8988T (cell line): ENCODE measurements around the gene ZBTB43.
"Not testable (repeated sequence)": the region's sequence is repeated elsewhere in the genome, so short reads cannot be mapped to it uniquely, and the experiment has no call there.

Source experiments
- DNase-seq: peaks from one replicate; pipeline ENCODE4 v3.0.0; 2011

Gene ZBTB43

GRCh38 chr9:126804696-126805553 is at the start of gene ZBTB43:
Gene ZBTB43 (plus strand): TSS chr9:126805040. CDS start chr9:126832510, 27,470 bp downstream.
- peak; percentile 75 for DNase-seq

GRCh38 chr9:126755317-126755875 is 49.4 kb upstream of the ZBTB43 start:
- DNase-seq, result no peak

- DNase-seq, result no peak
These were observed 48.6 kb upstream of the ZBTB43 start for GRCh38 chr9:126756238-126756637.

GRCh38 chr9:126756876-126757415 is 47.9 kb upstream of the ZBTB43 start:
- no peak for DNase-seq

- no peak for DNase-seq
These were observed 45.8 kb upstream of the ZBTB43 start for GRCh38 chr9:126758916-126759585.

- DNase-seq, result no peak
These were observed 43.6 kb upstream of the ZBTB43 start for GRCh38 chr9:126761274-126761673.

- DNase-seq, result no peak
These were observed 41.6 kb upstream of the ZBTB43 start for GRCh38 chr9:126763130-126763764.

GRCh38 chr9:126773004-126773607 is 31.7 kb upstream of the ZBTB43 start:
- DNase-seq, result no peak

- DNase-seq, result no peak
These were observed 28.9 kb upstream of the ZBTB43 start for GRCh38 chr9:126775926-126776325.

GRCh38 chr9:126777733-126778132 is 27.1 kb upstream of the ZBTB43 start:
- DNase-seq, result peak; percentile 71

- DNase-seq, result no peak
These were observed 26.7 kb upstream of the ZBTB43 start for GRCh38 chr9:126778141-126778540.

- DNase-seq, result not testable (repeated sequence)
These were observed 26.1 kb upstream of the ZBTB43 start for GRCh38 chr9:126778696-126779095.

GRCh38 chr9:126781186-126782052 is 23.4 kb upstream of the ZBTB43 start:
- peak; percentile 77 for DNase-seq

- DNase-seq, result no peak
These were observed 22.8 kb upstream of the ZBTB43 start for GRCh38 chr9:126782053-126782388.

- DNase-seq, result no peak
These were observed 20.9 kb upstream of the ZBTB43 start for GRCh38 chr9:126783949-126784348.

- DNase-seq, result no peak
These were observed 20.4 kb upstream of the ZBTB43 start for GRCh38 chr9:126784401-126784800.

- DNase-seq, result not testable (repeated sequence)
These were observed 20.0 kb upstream of the ZBTB43 start for GRCh38 chr9:126784841-126785240.

GRCh38 chr9:126788046-126788445 is 16.8 kb upstream of the ZBTB43 start:
- no peak for DNase-seq

- DNase-seq, result no peak
These were observed 16.0 kb upstream of the ZBTB43 start for GRCh38 chr9:126788634-126789349.

- no peak for DNase-seq
These were observed 14.3 kb upstream of the ZBTB43 start for GRCh38 chr9:126790561-126790960.
